Activated CD4-positive, alpha-beta T cell treated with anti-CD3 and anti-CD28 coated beads, Interleukin-2, amount 10 ng/mL, durations not matched to agents 7 days and 5 days (primary cell): Measurements from ENCODE around the gene SV2A. TPM values are rescaled to one million over a fixed set of nuclear protein-coding genes. Genes with fewer than 3 reads are reported as not detected.
"Not testable (repeated sequence)": the region's sequence is repeated elsewhere in the genome, so short reads cannot be mapped to it uniquely, and the experiment has no call there.

ENCODE experiments used
- CTCF ChIA-PET: fragments of 350-600 bp; sonication (Branson Sonifier 250); formaldehyde crosslinking; loops from one replicate; lab custom pipeline; 2021; ENCODE audit warnings: antibody characterized with exemption; lab: Charles Lee
- POLR2A ChIA-PET: fragments of 350-600 bp; sonication (Branson Sonifier 250); formaldehyde crosslinking; loops from one replicate; lab custom pipeline; 2021; ENCODE audit warnings: antibody characterized with exemption; lab: Charles Lee
- DNase-seq: peaks from one replicate; pipeline ENCODE4 v3.0.0-alpha.2; 2020
- H3K27ac Mint-ChIP-seq: one replicate; pipeline ENCODE4 v1.8.0; 2021; ENCODE audit warnings: mild to moderate bottlenecking, moderate library complexity, mixed read lengths
- H3K27me3 Mint-ChIP-seq: one replicate; pipeline ENCODE4 v1.8.0; 2021; ENCODE audit warnings: mixed read lengths
- H3K36me3 Mint-ChIP-seq: one replicate; pipeline ENCODE4 v1.8.0; 2021; ENCODE audit warnings: low read depth, mixed read lengths
- H3K4me1 Mint-ChIP-seq: one replicate; pipeline ENCODE4 v1.8.0; 2021; ENCODE audit warnings: mixed read lengths
- H3K4me3 Mint-ChIP-seq: one replicate; pipeline ENCODE4 v1.8.0; 2021; ENCODE audit warnings: mild to moderate bottlenecking, moderate library complexity, mixed read lengths
- H3K9me3 Mint-ChIP-seq: one replicate; pipeline ENCODE4 v1.8.0; 2021; ENCODE audit warnings: mixed read lengths
- total RNA-seq, 2 experiments: library from RNA; stranded (reverse); gene quantifications; one replicate each; pipeline ENCODE4 v1.2.3, GENCODE V29; 2021

SV2A gene
- 1 to 10 TPM; 7.5 to 7.7 TPM for total RNA-seq

- Mint-ChIP-seq H3K4me1 (peaks cover 52% of the 10 kb centered on the region), H3K4me3 (peak within 1 kb of the TSS; percentile 79), H3K27me3 (no peaks in the 10 kb centered on the region), H3K36me3 (peaks cover 9% of the 10 kb centered on the region), H3K9me3 (no peaks in the 10 kb centered on the region), H3K27ac (peak within 1 kb of the TSS; percentile 76)
- POLR2A ChIA-PET = no interaction called here
- peak; percentile 43 for DNase-seq
- CTCF ChIA-PET = no interaction called here
Measured at GRCh38 chr1:149917571-149918144, at the start of gene SV2A. TSS of gene SV2A (minus strand) at chr1:149917844. CDS start at chr1:149913840, 4,004 bp downstream.

- Mint-ChIP-seq H3K4me1 (peaks cover 11% of the 10 kb centered on the region), H3K9me3 (no peaks in the 10 kb centered on the region), H3K27me3 (no peaks in the 10 kb centered on the region), H3K4me3 (no peak overlapping the region), H3K36me3 (peaks cover 24% of the 10 kb centered on the region), H3K27ac (peak overlapping the region; percentile 51)
- no peak for DNase-seq
- ChIA-PET CTCF (interaction anchor here (0.5 to 0.6 kb wide), 2 partner anchors 14 to 571 kb away, joined by 3 read pairs; no protein-coding TSS in a partner anchor), POLR2A (interaction anchor here (0.7 kb wide), 1 partner anchor 28 kb away, joined by 3 read pairs; no protein-coding TSS in a partner anchor)
Measured at GRCh38 chr1:149967041-149967440, 49.4 kb upstream of the SV2A start.

DNA sequence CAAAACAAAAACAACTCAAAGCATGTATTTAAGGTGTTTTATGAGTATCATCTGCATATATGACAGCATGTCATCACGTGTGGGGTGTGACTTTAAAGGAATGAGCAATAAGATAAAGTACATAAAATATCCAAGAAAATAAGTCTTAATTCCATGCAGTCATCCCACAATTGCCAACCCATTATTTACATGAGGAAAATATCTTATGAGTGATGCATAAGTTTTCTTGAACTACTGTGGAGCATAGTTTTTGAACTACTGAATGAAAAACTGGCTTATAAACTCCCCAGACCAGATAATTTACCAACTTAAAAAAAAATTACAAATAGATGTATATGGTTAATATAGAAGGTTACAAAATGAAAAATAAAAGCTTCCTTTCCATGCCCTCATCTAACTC lies 48.8 kb upstream of the SV2A start:
- DNase-seq = no peak
- Mint-ChIP-seq H3K9me3 (no peaks in the 10 kb centered on the region), H3K4me3 (no peak overlapping the region), H3K36me3 (peaks cover 24% of the 10 kb centered on the region), H3K4me1 (peaks cover 16% of the 10 kb centered on the region), H3K27me3 (no peaks in the 10 kb centered on the region), H3K27ac (no peak overlapping the region)
- ChIA-PET CTCF (interaction anchor here (0.5 kb wide), 1 partner anchor 571 kb away, joined by 3 read pairs; no protein-coding TSS in a partner anchor), POLR2A (interaction anchor here (0.7 kb wide), 1 partner anchor 28 kb away, joined by 3 read pairs; no protein-coding TSS in a partner anchor)

DNA sequence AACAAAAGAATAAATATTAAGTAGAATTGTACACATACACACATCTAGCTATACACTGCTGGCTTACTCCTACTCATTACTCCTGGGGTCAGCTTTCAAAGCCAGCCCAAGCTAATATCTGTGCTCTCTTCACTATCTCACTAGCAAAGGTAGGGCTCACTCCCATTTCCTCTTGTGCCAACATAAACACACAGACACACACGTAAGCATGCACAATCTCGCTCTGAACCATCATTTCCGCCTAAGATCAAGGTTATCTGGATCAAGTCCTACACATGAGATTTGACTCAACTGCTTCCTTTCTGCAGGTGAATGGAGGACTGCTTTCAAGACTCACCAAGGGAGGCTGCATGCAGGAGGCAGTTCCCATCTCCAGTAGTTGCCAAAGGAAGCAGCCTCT lies 47.8 kb upstream of the SV2A start:
- H3K4me3 Mint-ChIP-seq = no peak overlapping the region
- no peak for DNase-seq
- POLR2A ChIA-PET = no interaction called here

DNA sequence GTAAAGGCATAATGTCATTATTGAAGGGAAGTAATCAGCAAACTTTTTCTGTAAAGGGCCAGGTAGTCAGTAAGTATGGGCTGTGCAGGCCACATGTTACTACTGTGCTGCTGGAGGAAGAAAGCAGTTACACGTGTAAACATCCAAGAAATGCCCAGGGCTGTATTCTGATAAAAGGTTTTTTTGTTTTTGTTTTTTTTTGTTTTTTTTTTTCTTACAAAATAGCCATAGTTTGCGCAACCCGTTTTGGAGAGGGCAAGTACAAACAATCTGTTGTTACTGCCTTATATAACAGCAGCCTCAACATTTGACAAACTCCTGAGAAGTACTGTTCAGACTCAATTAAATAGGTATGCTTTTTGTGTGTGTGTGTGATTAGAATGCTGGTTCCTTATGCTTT lies 45.7 kb upstream of the SV2A start:
- POLR2A ChIA-PET = no interaction called here
- Mint-ChIP-seq H3K27me3 (no peaks in the 10 kb centered on the region), H3K4me1 (peaks cover 16% of the 10 kb centered on the region), H3K4me3 (no peak overlapping the region), H3K9me3 (no peaks in the 10 kb centered on the region), H3K36me3 (peaks cover 29% of the 10 kb centered on the region), H3K27ac (no peak overlapping the region)
- CTCF ChIA-PET = no interaction called here
- no peak for DNase-seq

More for the DNA sequence above, 47.8 kb upstream of the SV2A start:
- Mint-ChIP-seq H3K27ac (peak overlapping the region; percentile 60), H3K27me3 (no peaks in the 10 kb centered on the region), H3K36me3 (peaks cover 20% of the 10 kb centered on the region), H3K9me3 (no peaks in the 10 kb centered on the region), H3K4me1 (peaks cover 16% of the 10 kb centered on the region)
- CTCF ChIA-PET = interaction anchor here (0.5 kb wide), 1 partner anchor 520 kb away, joined by 3 read pairs; no protein-coding TSS in a partner anchor

DNA sequence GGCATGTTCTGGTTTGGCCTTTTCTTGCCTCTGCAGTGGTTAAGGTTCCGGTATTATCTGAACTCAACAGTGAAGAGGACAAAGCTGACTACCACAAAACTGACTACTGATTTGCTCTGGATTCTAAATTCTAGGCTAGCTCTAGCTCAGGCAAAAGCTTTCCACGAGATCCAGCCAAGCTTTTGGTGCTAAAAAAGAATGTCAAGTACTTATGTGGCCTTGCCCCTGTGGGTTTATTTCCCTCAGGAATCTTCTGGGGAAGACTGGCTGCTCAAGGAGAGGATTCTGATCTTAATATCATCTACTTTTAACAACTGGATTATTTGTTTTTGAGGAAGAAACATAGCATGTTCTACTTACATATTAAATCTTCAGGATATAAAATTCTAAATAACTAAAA lies 45.1 kb upstream of the SV2A start:
- Mint-ChIP-seq H3K27ac (no peak overlapping the region), H3K36me3 (peaks cover 33% of the 10 kb centered on the region), H3K9me3 (no peaks in the 10 kb centered on the region), H3K27me3 (no peaks in the 10 kb centered on the region), H3K4me1 (peaks cover 16% of the 10 kb centered on the region), H3K4me3 (no peak overlapping the region)
- no peak for DNase-seq
- ChIA-PET POLR2A (no interaction called here), CTCF (interaction anchor here (0.9 to 2.6 kb wide), 12 partner anchors 10 to 225 kb away, joined by 3 to 8 read pairs (median 4); a partner anchor contains a TSS)

DNA sequence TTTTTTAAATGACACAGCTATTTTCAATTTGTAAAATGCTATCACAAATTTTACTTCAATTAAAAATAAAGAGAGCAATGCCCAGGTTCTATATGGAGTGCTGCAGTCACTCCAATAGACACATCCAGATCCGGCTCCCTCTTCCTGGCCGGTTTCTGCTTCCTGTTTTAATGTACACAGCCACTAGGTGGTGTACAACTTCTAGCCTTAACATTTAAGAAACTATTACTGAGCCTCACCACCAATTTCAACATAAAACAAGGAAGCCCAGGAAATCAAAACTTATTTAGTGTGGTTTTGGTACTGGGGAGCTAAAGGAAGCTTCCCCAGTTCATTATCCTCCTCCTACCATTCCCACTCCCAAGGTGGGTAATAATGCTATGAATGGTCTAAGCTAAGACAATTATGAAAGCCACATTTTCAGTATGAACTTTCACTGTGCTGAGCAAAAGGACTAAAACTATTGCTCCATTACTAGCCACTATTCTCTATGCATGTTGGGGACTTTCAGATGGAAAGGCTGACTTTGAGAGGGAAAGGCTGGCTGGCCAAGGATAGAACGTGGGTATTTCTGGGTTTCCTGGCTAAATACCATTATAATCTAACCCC lies 44.5 kb upstream of the SV2A start:
- Mint-ChIP-seq H3K27ac (no peak overlapping the region), H3K9me3 (no peaks in the 10 kb centered on the region), H3K27me3 (no peaks in the 10 kb centered on the region), H3K4me1 (peaks cover 16% of the 10 kb centered on the region), H3K4me3 (no peak overlapping the region), H3K36me3 (peaks cover 32% of the 10 kb centered on the region)
- POLR2A ChIA-PET = no interaction called here
- CTCF ChIA-PET = interaction anchor here (0.9 to 2.6 kb wide), 13 partner anchors 11 to 225 kb away, joined by 3 to 8 read pairs (median 3); a partner anchor contains a TSS
- DNase-seq = peak; percentile 68

- H3K9me3 Mint-ChIP-seq, H3K27ac Mint-ChIP-seq, POLR2A ChIA-PET, H3K4me3 Mint-ChIP-seq, DNase-seq, H3K4me1 Mint-ChIP-seq, H3K27me3 Mint-ChIP-seq: not testable (repeated sequence)
- H3K36me3 Mint-ChIP-seq = peaks cover 21% of the 10 kb centered on the region
- CTCF ChIA-PET = interaction anchor here (0.8 kb wide), 1 partner anchor 53 kb away, joined by 3 read pairs; no protein-coding TSS in a partner anchor
Measured at GRCh38 chr1:149957548-149957947, 39.9 kb upstream of the SV2A start.

- no peak overlapping the region for H3K27ac Mint-ChIP-seq
- CTCF ChIA-PET = interaction anchor here (0.6 to 0.8 kb wide), 2 partner anchors 12 to 184 kb away, joined by 3 read pairs; no protein-coding TSS in a partner anchor
- POLR2A ChIA-PET = no interaction called here
- no peaks in the 10 kb centered on the region for H3K4me1 Mint-ChIP-seq
- H3K36me3 Mint-ChIP-seq = peaks cover 6% of the 10 kb centered on the region
- H3K4me3 Mint-ChIP-seq = no peak overlapping the region
- no peak for DNase-seq
- no peaks in the 10 kb centered on the region for H3K9me3 Mint-ChIP-seq
- H3K27me3 Mint-ChIP-seq = no peaks in the 10 kb centered on the region
Measured at GRCh38 chr1:149949911-149950310, 32.3 kb upstream of the SV2A start.

DNA sequence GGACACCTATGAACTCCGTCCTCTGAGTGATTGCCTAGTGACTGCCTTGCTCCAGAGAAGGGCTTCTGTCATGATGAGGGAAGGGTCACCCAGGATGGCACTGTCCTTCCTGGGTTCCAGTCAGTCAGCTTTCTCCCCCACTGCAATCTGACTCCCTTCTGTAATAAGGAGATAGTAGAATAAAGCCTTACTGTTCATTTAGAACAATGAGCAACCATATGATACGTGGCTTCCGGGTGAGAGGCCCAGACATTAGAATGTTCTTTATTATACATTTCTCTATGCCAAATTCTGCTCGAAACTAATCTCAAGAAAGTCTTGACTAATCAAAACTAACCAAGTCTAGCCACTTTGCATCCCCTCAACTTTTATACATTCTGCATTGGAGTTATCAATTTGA lies 27.6 kb upstream of the SV2A start:
- ChIA-PET POLR2A (no interaction called here), CTCF (no interaction called here)
- H3K27ac Mint-ChIP-seq = no peak overlapping the region
- H3K27me3 Mint-ChIP-seq = no peaks in the 10 kb centered on the region
- no peaks in the 10 kb centered on the region for H3K9me3 Mint-ChIP-seq
- H3K36me3 Mint-ChIP-seq = peaks cover 8% of the 10 kb centered on the region
- DNase-seq = no peak
- H3K4me3 Mint-ChIP-seq = no peak overlapping the region
- peaks cover 6% of the 10 kb centered on the region for H3K4me1 Mint-ChIP-seq

DNA sequence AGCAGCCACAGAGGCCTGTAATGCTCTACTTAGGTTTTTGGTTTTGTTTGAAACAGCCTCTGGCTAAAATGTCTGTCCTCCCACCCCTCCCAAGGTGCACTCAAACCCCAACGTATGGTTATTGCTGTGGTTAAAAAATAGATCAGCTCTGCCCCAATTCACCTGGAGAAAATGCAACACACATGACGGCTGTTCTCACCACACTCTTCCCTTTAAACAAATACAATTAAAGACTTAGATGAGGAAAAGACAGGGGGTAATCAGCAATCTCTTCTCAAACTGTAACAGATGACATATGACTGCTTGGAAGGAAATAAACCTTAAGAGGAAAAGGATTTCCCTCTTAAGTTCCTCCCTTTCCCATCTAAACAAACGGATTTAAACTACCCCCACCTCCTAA lies 25.2 kb upstream of the SV2A start:
- Mint-ChIP-seq H3K27ac (no peak overlapping the region), H3K9me3 (no peaks in the 10 kb centered on the region), H3K27me3 (no peaks in the 10 kb centered on the region), H3K4me3 (no peak overlapping the region), H3K36me3 (peaks cover 8% of the 10 kb centered on the region), H3K4me1 (peaks cover 24% of the 10 kb centered on the region)
- no peak for DNase-seq
- POLR2A ChIA-PET = no interaction called here
- CTCF ChIA-PET = interaction anchor here (1.3 kb wide), 1 partner anchor 49 kb away, joined by 5 read pairs; no protein-coding TSS in a partner anchor

DNA sequence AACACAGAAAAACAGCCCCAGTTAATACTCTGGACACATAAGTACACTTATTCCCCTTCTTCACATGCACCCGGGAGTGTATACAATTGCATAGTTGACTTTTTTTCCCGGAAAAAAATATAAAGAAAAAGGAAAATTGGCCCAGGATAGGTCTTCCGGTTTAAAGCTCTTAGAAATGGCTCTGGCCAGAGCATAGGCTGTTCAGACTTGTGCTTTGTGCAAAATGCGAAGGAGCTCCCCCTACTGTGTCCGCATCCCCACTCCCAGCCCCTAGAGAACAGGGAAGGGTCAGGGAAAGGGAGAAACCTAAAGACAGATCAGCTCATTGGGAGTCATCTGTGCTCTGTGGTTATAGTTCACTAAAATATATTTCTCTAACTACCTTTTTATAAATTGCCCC lies 24.6 kb upstream of the SV2A start:
- CTCF ChIA-PET = interaction anchor here (1.3 to 1.5 kb wide), 2 partner anchors 50 to 53 kb away, joined by 3 to 5 read pairs; no protein-coding TSS in a partner anchor
- Mint-ChIP-seq H3K4me3 (no peak overlapping the region), H3K9me3 (no peaks in the 10 kb centered on the region), H3K27me3 (no peaks in the 10 kb centered on the region), H3K4me1 (peaks cover 30% of the 10 kb centered on the region), H3K36me3 (peaks cover 8% of the 10 kb centered on the region), H3K27ac (no peak overlapping the region)
- POLR2A ChIA-PET = no interaction called here
- no peak for DNase-seq

DNA sequence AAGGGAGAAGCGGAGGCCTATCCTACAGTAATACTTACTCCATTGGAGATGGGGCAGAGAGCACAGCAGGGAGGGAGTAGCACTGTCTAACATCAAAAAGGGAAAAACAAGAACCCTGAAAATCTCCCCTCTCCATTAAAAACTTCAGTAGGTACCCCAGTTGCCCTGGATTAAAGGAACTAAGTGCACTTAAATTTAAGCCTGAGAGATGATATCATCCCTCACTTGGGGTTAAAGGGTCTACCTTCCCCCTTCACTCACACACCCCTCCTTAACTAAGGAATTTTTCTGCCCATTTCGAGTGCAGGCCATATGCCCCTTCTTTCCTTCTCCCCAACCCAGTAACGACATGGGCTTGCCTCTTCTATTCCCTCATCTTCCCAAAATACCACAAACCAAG lies 22.8 kb upstream of the SV2A start:
- POLR2A ChIA-PET = no interaction called here
- peak overlapping the region; percentile 50 for H3K27ac Mint-ChIP-seq

More for the DNA sequence above, 22.8 kb upstream of the SV2A start:
- H3K27me3 Mint-ChIP-seq = no peaks in the 10 kb centered on the region
- H3K36me3 Mint-ChIP-seq = peaks cover 5% of the 10 kb centered on the region
- peaks cover 38% of the 10 kb centered on the region for H3K4me1 Mint-ChIP-seq
- no peak for DNase-seq
- CTCF ChIA-PET = interaction anchor here (0.6 kb wide), 1 partner anchor 238 kb away, joined by 3 read pairs; no protein-coding TSS in a partner anchor
- H3K4me3 Mint-ChIP-seq = no peak overlapping the region
- no peaks in the 10 kb centered on the region for H3K9me3 Mint-ChIP-seq
